HCT116 (cell line): Measurements from ENCODE around the gene SAV1. TPM values are rescaled to one million over a fixed set of nuclear protein-coding genes. Genes with fewer than 3 reads are reported as not detected.

Experiments used
- ATAC-seq: fragments of 200-7000 bp; cut with Tn5 transposase; 2 replicates; pipeline ENCODE4 v1.9.1; 2020; ENCODE audit warnings: mild to moderate bottlenecking, moderate library complexity
- BruUV-seq: library from RNA; stranded (reverse); fragments of 400-500 nt; replicated peaks from 2 replicates; lab custom pipeline; 2021; lab: Mats Ljungman, UMichigan
- CTCF ChIA-PET: fragments of 300-600 bp; sonication (Branson Sonifier 250); formaldehyde crosslinking; loops from one replicate; lab custom pipeline; 2021; ENCODE audit warnings: antibody characterized with exemption; lab: Charles Lee
- POLR2A ChIA-PET: fragments of 300-600, 350-600 bp; sonication (Branson Sonifier 250); formaldehyde crosslinking; loops from one replicate; lab custom pipeline; 2021; ENCODE audit warnings: antibody characterized with exemption; lab: Charles Lee
- RAD21 ChIA-PET, 2 experiments: fragments of 300-600 bp; sonication (Branson Sonifier 250); formaldehyde crosslinking; loops; one replicate each; lab custom pipeline; 2023; ENCODE audit warnings: low total read pairs in 2 of 2; ENCODE audit not compliant: uncharacterized antibody in 2 of 2, unreplicated experiment in 2 of 2, low non-redundant PET in 1 of 2; lab: Charles Lee
- DNase-seq: peaks from one replicate; pipeline ENCODE4 v3.0.0-alpha.2; 2010; ENCODE audit warnings: low read depth, low spot score
- H2AFZ ChIP-seq: fragments of 200-600 bp; shearing (Covaris generic), sonication (generic); 2 replicates; pipeline ENCODE4 v1.6.1; 2017; ENCODE audit warnings: low read depth, mixed run types, mixed read lengths, antibody characterized with exemption, low read length; ENCODE audit not compliant: poor library complexity, severe bottlenecking
- H3K27ac ChIP-seq: 2 replicates; pipeline ENCODE4 v1.5.1; 2012; ENCODE audit warnings: low read depth, low read length
- H3K27me3 ChIP-seq: fragments of 200-600 bp; sonication (generic); 2 replicates; pipeline ENCODE4 v1.6.1; 2016; ENCODE audit warnings: mixed run types, low read length, mixed read lengths; ENCODE audit not compliant: insufficient read depth
- H3K36me3 ChIP-seq, 2 experiments: fragments of 200-500 bp in 1 of 2; fragments of 200-600 bp in 1 of 2; sonication (Bioruptor generic) in 1 of 2; sonication (generic) in 1 of 2; 2 replicates each; pipeline versions ENCODE4 v1.5.1 to v1.6.1; 2014 to 2016; ENCODE audit warnings: low read length in 2 of 2, inconsistent platforms in 1 of 2, mixed read lengths in 1 of 2, mixed run types in 1 of 2; ENCODE audit not compliant: insufficient read depth in 2 of 2, control insufficient read depth in 1 of 2
- H3K4me1 ChIP-seq, 2 experiments: fragments of 200-600 bp in 1 of 2; sonication (generic) in 1 of 2; 2 replicates each; pipeline versions ENCODE4 v1.5.1 to v1.6.1; 2012 to 2017; ENCODE audit warnings: low read length in 2 of 2, inconsistent platforms in 1 of 2, mild to moderate bottlenecking in 1 of 2, mixed read lengths in 1 of 2, mixed run types in 1 of 2, moderate library complexity in 1 of 2; ENCODE audit not compliant: insufficient read depth in 2 of 2, control insufficient read depth in 1 of 2
- H3K4me2 ChIP-seq: fragments of 200-600 bp; sonication (generic); 2 replicates; pipeline ENCODE4 v1.6.1; 2017; ENCODE audit warnings: mixed run types, low read length, mixed read lengths
- H3K4me3 ChIP-seq, 2 experiments: fragments of 200-600 bp in 1 of 2; sonication (generic) in 1 of 2; replicated peaks in 1 of 2; 2 replicates each; pipeline ENCODE4 v1.5.1; 2011 to 2016; ENCODE audit warnings: low read length in 2 of 2, control low read depth in 1 of 2, low read depth in 1 of 2, mild to moderate bottlenecking in 1 of 2, mixed read lengths in 1 of 2, mixed run types in 1 of 2
- H3K79me2 ChIP-seq: fragments of 200-600 bp; sonication (generic); 2 replicates; pipeline ENCODE4 v1.6.1; 2017; ENCODE audit warnings: mild to moderate bottlenecking, mixed run types, low read length, moderate library complexity, mixed read lengths; ENCODE audit not compliant: insufficient read depth
- H3K9ac ChIP-seq: fragments of 200-600 bp; sonication (generic); 2 replicates; pipeline ENCODE4 v1.6.1; 2016; ENCODE audit warnings: low read length, mixed read lengths
- H3K9me2 ChIP-seq: fragments of 200-600 bp; sonication (generic), shearing (Covaris generic); 2 replicates; pipeline ENCODE4 v1.6.1; 2017; ENCODE audit warnings: mixed run types, mild to moderate bottlenecking, moderate library complexity; ENCODE audit not compliant: insufficient read depth
- H3K9me3 ChIP-seq, 2 experiments: fragments of 200-500 bp in 1 of 2; fragments of 200-600 bp in 1 of 2; sonication (Bioruptor generic) in 1 of 2; sonication (generic) in 1 of 2; 2 replicates each; pipeline ENCODE4 v1.6.1; 2014 to 2017; ENCODE audit warnings: low read length in 2 of 2, mixed read lengths in 2 of 2, inconsistent platforms in 1 of 2, low read depth in 1 of 2, mild to moderate bottlenecking in 1 of 2, mixed run types in 1 of 2, moderate library complexity in 1 of 2; ENCODE audit not compliant: control insufficient read depth in 1 of 2, insufficient read depth in 1 of 2
- H4K20me1 ChIP-seq: fragments of 200-600 bp; sonication (generic), shearing (Covaris generic); 2 replicates; pipeline ENCODE4 v1.6.1; 2017; ENCODE audit warnings: mixed run types, mild to moderate bottlenecking, moderate library complexity; ENCODE audit not compliant: insufficient read depth
- CEBPB ChIP-seq: IDR thresholded peaks from 2 replicates; pipeline ENCODE4 v1.6.1; 2012; ENCODE audit warnings: low read depth
- EGR1 ChIP-seq: IDR thresholded peaks from 2 replicates; pipeline ENCODE4 v1.6.1; 2012; ENCODE audit warnings: low read depth
- ELF1 ChIP-seq: IDR thresholded peaks from 2 replicates; pipeline ENCODE4 v1.6.1; 2012; ENCODE audit warnings: low read depth, borderline replicate concordance
- EZH2 ChIP-seq: fragments of 200-600 bp; sonication (generic); IDR thresholded peaks from 2 replicates; pipeline ENCODE4 v1.6.1; 2017; ENCODE audit warnings: antibody characterized with exemption, mixed run types
- EZH2phosphoT487 ChIP-seq: fragments of 200-600 bp; IDR thresholded peaks from 2 replicates; pipeline ENCODE4 v1.6.1; 2018; ENCODE audit warnings: antibody characterized with exemption, borderline replicate concordance
- FOSL1 ChIP-seq: IDR thresholded peaks from 2 replicates; pipeline ENCODE4 v1.6.1; 2012; ENCODE audit warnings: low read depth
- JUND ChIP-seq: IDR thresholded peaks from 2 replicates; pipeline ENCODE4 v1.6.1; 2012
- MAX ChIP-seq: IDR thresholded peaks from 2 replicates; pipeline ENCODE4 v1.6.1; 2012
- POLR2AphosphoS5 ChIP-seq: IDR thresholded peaks from 2 replicates; pipeline ENCODE4 v1.6.1; 2011; ENCODE audit warnings: mild to moderate bottlenecking, low read depth, low read length, moderate library complexity
- RAD21 ChIP-seq: IDR thresholded peaks from 2 replicates; pipeline ENCODE4 v1.6.1; 2012; ENCODE audit warnings: low read depth, mild to moderate bottlenecking
- SIN3A ChIP-seq: IDR thresholded peaks from 2 replicates; pipeline ENCODE4 v1.6.1; 2012; ENCODE audit warnings: low read depth
- SP1 ChIP-seq: IDR thresholded peaks from 2 replicates; pipeline ENCODE4 v1.6.1; 2012; ENCODE audit warnings: low read depth
- TCF7L2 ChIP-seq: IDR thresholded peaks from 2 replicates; pipeline ENCODE4 v1.7.0; 2011; ENCODE audit warnings: borderline replicate concordance, inconsistent platforms; ENCODE audit not compliant: insufficient read depth, insufficient read length; ENCODE audit errors: extremely low read depth
- YY1 ChIP-seq: IDR thresholded peaks from 2 replicates; pipeline ENCODE4 v1.6.1; 2011; ENCODE audit warnings: low read length, low read depth, moderate library complexity, mild to moderate bottlenecking; ENCODE audit not compliant: insufficient replicate concordance; ENCODE audit errors: extremely low read depth
- ZBTB33 ChIP-seq: IDR thresholded peaks from 2 replicates; pipeline ENCODE4 v1.6.1; 2011; ENCODE audit warnings: mild to moderate bottlenecking, low read length, moderate library complexity; ENCODE audit not compliant: insufficient replicate concordance; ENCODE audit errors: extremely low read depth
- ZFX ChIP-seq: fragments of 450-650 bp; IDR thresholded peaks from 2 replicates; pipeline ENCODE4 v1.6.1; 2017
- ZNF274 ChIP-seq: fragments of 200-500 bp; sonication (Bioruptor generic); IDR thresholded peaks from 2 replicates; pipeline ENCODE4 v1.6.1; 2014; ENCODE audit warnings: mild to moderate bottlenecking, low read depth, low read length, inconsistent platforms
- intact Hi-C: fragments of 100-400 bp; cut with micrococcal nuclease; formaldehyde crosslinking; loops from 2 replicates; pipeline ENCODE4 v1.10.0; 2022
- total RNA-seq: library from RNA; stranded (reverse); gene quantifications from one replicate; pipeline ENCODE4 v1.2.1, GENCODE V29; 2021; ENCODE audit not compliant: unreplicated experiment

SAV1 gene
- total RNA-seq, 1 experiment from 2014 or later: 38.0 TPM

- no peak for ATAC-seq
- H3K27ac ChIP-seq: no peak overlapping the region
Measured at GRCh38 chr14:50603565-50603964, 64.5 kb downstream of the SAV1 start.

GRCh38 chr14:50602035-50602434 lies 66.1 kb downstream of the SAV1 start:
- no TSS peak for BruUV-seq
- H3K79me2 ChIP-seq: no peaks in the 10 kb centered on the region
- DNase-seq: no peak
- H3K4me2 ChIP-seq: no peak overlapping the region
- no peak overlapping the region for H2AFZ ChIP-seq
- H3K9me3 ChIP-seq: no peaks in the 10 kb centered on the region
- H3K4me1 ChIP-seq: peaks cover 16 to 19% of the 10 kb centered on the region in 2 experiments
- no peaks in the 10 kb centered on the region for H3K9me2 ChIP-seq
- no peaks in the 10 kb centered on the region for H3K27me3 ChIP-seq
- TF ChIP-seq EGR1 (no peak), ZNF274 (no peak), SP1 (no peak), POLR2AphosphoS5 (no peak), RAD21 (no peak), MAX (no peak), EZH2 (no peak), ELF1 (no peak), ZFX (no peak), EZH2phosphoT487 (no peak), FOSL1 (no peak), TCF7L2 (no peak), SIN3A (no peak), ZBTB33 (no peak), JUND (no peak), YY1 (no peak)
- ChIA-PET POLR2A (no interaction called here), CTCF (interaction anchor here (2.4 kb wide), 1 partner anchor 258 kb away, joined by 20 read pairs; no protein-coding TSS in a partner anchor), RAD21 (interaction anchor here in 1 of 2 experiments (2.1 kb wide), 1 partner anchor 113 kb away, joined by 6 read pairs; no protein-coding TSS in a partner anchor)
- no peak overlapping the region for H3K9ac ChIP-seq
- intact Hi-C loops: no loop called here
- H3K36me3 ChIP-seq: no peaks in the 10 kb centered on the region
- no peak for ATAC-seq
- no peak overlapping the region for H3K4me3 ChIP-seq
- H3K27ac ChIP-seq: no peak overlapping the region
- no peaks in the 10 kb centered on the region for H4K20me1 ChIP-seq

More at GRCh38 chr14:50603565-50603964, 64.5 kb downstream of the SAV1 start:
- Histone ChIP-seq H3K4me1 (peaks cover 16 to 19% of the 10 kb centered on the region in 2 experiments), H3K36me3 (no peaks in the 10 kb centered on the region), H3K9ac (no peak overlapping the region), H3K79me2 (no peaks in the 10 kb centered on the region), H3K4me2 (no peak overlapping the region), H2AFZ (no peak overlapping the region), H4K20me1 (no peaks in the 10 kb centered on the region), H3K9me3 (no peaks in the 10 kb centered on the region), H3K9me2 (no peaks in the 10 kb centered on the region), H3K27me3 (no peaks in the 10 kb centered on the region), H3K4me3 (no peak overlapping the region)
- intact Hi-C loops: no loop called here
- ChIA-PET RAD21 (no interaction called here), CTCF (no interaction called here), POLR2A (no interaction called here)
- no peak for DNase-seq
- TF ChIP-seq CEBPB (no peak), ZNF274 (no peak), EZH2phosphoT487 (no peak)
- no TSS peak for BruUV-seq
